Activated T-helper 1 cell treated with Interleukin-2 at 50 U/mL for 16 hours (primary cell): ENCODE measurements around the gene FBXO42.

ENCODE experiments used
- DNase-seq: peaks from one replicate; pipeline ENCODE4 v3.0.0-alpha.2; 2020; ENCODE audit warnings: low read depth

The FBXO42 gene

GRCh38 chr1:16351994-16352841, at the start of gene FBXO42:
Gene FBXO42 (minus strand): TSS chr1:16352480. CDS start chr1:16315418, 37,062 bp downstream.
- DNase-seq: peak; percentile 93

GRCh38 chr1:16398371-16398953, 46.2 kb upstream of the FBXO42 start:
- DNase-seq: no peak

GRCh38 chr1:16397120-16397519, 44.8 kb upstream of the FBXO42 start:
- no peak for DNase-seq

GRCh38 chr1:16396591-16396990, 44.3 kb upstream of the FBXO42 start:
- no peak for DNase-seq

- no peak for DNase-seq
Measured at GRCh38 chr1:16394977-16395376, 42.7 kb upstream of the FBXO42 start.

GRCh38 chr1:16393570-16394521, 41.6 kb upstream of the FBXO42 start:
- DNase-seq: no peak

- no peak for DNase-seq
Measured at GRCh38 chr1:16392740-16393569, 40.7 kb upstream of the FBXO42 start.

- DNase-seq: no peak
Measured at GRCh38 chr1:16391411-16391810, 39.1 kb upstream of the FBXO42 start.

GRCh38 chr1:16387201-16388188, 35.2 kb upstream of the FBXO42 start:
- DNase-seq: no peak

- no peak for DNase-seq
Measured at GRCh38 chr1:16386454-16387113, 34.3 kb upstream of the FBXO42 start.

GRCh38 chr1:16385659-16386453, 33.6 kb upstream of the FBXO42 start:
- no peak for DNase-seq

- DNase-seq: no peak
Measured at GRCh38 chr1:16383888-16384287, 31.6 kb upstream of the FBXO42 start.

GRCh38 chr1:16380868-16381267, 28.6 kb upstream of the FBXO42 start:
- DNase-seq: no peak

GRCh38 chr1:16378443-16378842, 26.2 kb upstream of the FBXO42 start:
- DNase-seq: no peak

- no peak for DNase-seq
Measured at GRCh38 chr1:16376971-16377370, 24.7 kb upstream of the FBXO42 start.

GRCh38 chr1:16375521-16376340, 23.5 kb upstream of the FBXO42 start:
- no peak for DNase-seq

- DNase-seq: no peak
Measured at GRCh38 chr1:16374266-16374665, 22.0 kb upstream of the FBXO42 start.
